Spleen (tissue), 11 donors: ENCODE results near the gene AK8. TPM values are rescaled to one million over a fixed set of nuclear protein-coding genes. Genes with fewer than 3 reads are reported as not detected.

Experiments used
- DNase-seq: peaks from one replicate; pipeline ENCODE4 v3.0.0-alpha.2; 2020
- H3K27ac ChIP-seq, 8 donors: fragments of 200-600 bp; sonication (generic) in 7 of 8; 1 replicate in 4 of 8; 2 replicates in 4 of 8; pipeline versions ENCODE4 v1.5.0 to v1.8.0; 2016 to 2021; ENCODE audit warnings: inconsistent platforms in 4 of 8, mild to moderate bottlenecking in 4 of 8, moderate library complexity in 1 of 8
- H3K27me3 ChIP-seq, 7 donors: fragments of 200-600 bp; sonication (generic) in 6 of 7; replicated peaks in 1 of 7; 1 replicate in 4 of 7; 2 replicates in 3 of 7; pipeline versions ENCODE4 v1.5.0 to v1.8.0; 2016 to 2021; ENCODE audit warnings: inconsistent platforms in 3 of 7, mild to moderate bottlenecking in 1 of 7
- H3K36me3 ChIP-seq, 6 donors: fragments of 200-600 bp; sonication (generic) in 5 of 6; 1 replicate in 4 of 6; 2 replicates in 2 of 6; pipeline versions ENCODE4 v1.5.0 to v1.8.0; 2016 to 2021; ENCODE audit warnings: inconsistent platforms in 2 of 6
- H3K4me1 ChIP-seq, 6 donors: fragments of 200-600 bp; sonication (generic) in 5 of 6; 1 replicate in 3 of 6; 2 replicates in 3 of 6; pipeline versions ENCODE4 v1.5.0 to v1.8.0; 2016 to 2021; ENCODE audit warnings: inconsistent platforms in 3 of 6
- H3K4me3 ChIP-seq, 8 donors: fragments of 200-600 bp; sonication (generic) in 7 of 8; 1 replicate in 4 of 8; 2 replicates in 4 of 8; pipeline versions ENCODE4 v1.5.0 to v1.8.0; 2016 to 2021; ENCODE audit warnings: inconsistent platforms in 4 of 8, mild to moderate bottlenecking in 4 of 8, moderate library complexity in 2 of 8
- H3K9me3 ChIP-seq, 8 donors: fragments of 200-600 bp; sonication (generic) in 7 of 8; 1 replicate in 4 of 8; 2 replicates in 4 of 8; pipeline versions ENCODE4 v1.5.0 to v1.8.0; 2016 to 2021; ENCODE audit warnings: inconsistent platforms in 4 of 8
- CTCF ChIP-seq, 11 experiments: fragments of 200-600 bp in 7 of 11; fragments of 450-650 bp in 4 of 11; sonication (generic) in 4 of 11; IDR thresholded peaks in 8 of 11; conservative IDR thresholded peaks in 3 of 11; 1 replicate in 7 of 11; 2 replicates in 4 of 11; pipeline versions ENCODE4 v1.4.0 to v1.8.0; 2016 to 2021; ENCODE audit warnings: antibody characterized with exemption in 11 of 11, inconsistent platforms in 4 of 11, mild to moderate bottlenecking in 1 of 11
- POLR2A ChIP-seq, 3 donors: fragments of 450-650 bp; IDR thresholded peaks; one replicate each; pipeline ENCODE4 v1.5.1; 2017; ENCODE audit warnings: antibody characterized with exemption in 3 of 3, mild to moderate bottlenecking in 1 of 3
- POLR2AphosphoS5 ChIP-seq, 3 donors: sonication (generic); formaldehyde crosslinking; IDR thresholded peaks; one replicate each; pipeline ENCODE4 v1.5.1; 2017; ENCODE audit warnings: antibody characterized with exemption in 3 of 3
- WGBS, 5 donors: extraction: QIAGEN DNeasy Blood & Tissue Kit in 3 of 5; methylation state at CpG; one replicate each; pipeline versions ENCODE4 v1.1.5 to v1.1.7; 2013 to 2018; 5-methylcytosine and 5-hydroxymethylcytosine counted together
- intact Hi-C: fragments of 100-400 bp; cut with DNase I; formaldehyde crosslinking; loops from one replicate; pipeline ENCODE4 v1.15.0; 2023; ENCODE audit warnings: low total_unique reads
- polyA plus RNA-seq, 3 donors: library from polyadenylated mRNA; stranded (reverse); fragments of 200-250 nt; gene quantifications; one replicate each; pipeline ENCODE4 v1.2.1, GENCODE V29; 2013
- total RNA-seq, 7 donors: library from RNA; depleted of rRNA in 3 of 7; stranded (reverse); fragments of >200 nt in 3 of 7; fragmentation: NEBNext Ultra II Directional in 4 of 7; extraction: Animal tissue kit (Norgen Biotek cat#: 25700) in 4 of 7; gene quantifications; one replicate each; pipeline versions ENCODE4 v1.1.0 to v1.2.1, GENCODE V29; 2016 to 2021
- donor health status: healthy with polysubstance abuse.
- donor health status: DM: no; HTN: no; CAD: no; lungs with moderate emphysema.
- donor health status: DM: no; HTN: no; CAD: no.
- donor health status: Bipolar disorder and iron deficiency.
- donor health status: healthy.
- donor health status: DM: no; HTN: no; CAD: no.
- donor health status: DM: yes; HTN: yes; CAD: no.

Gene AK8
- total and polyA plus RNA-seq, 10 donors = 0.22 to 1.8 (median 0.93) TPM

- Histone ChIP-seq H3K27ac (peak overlapping the region in 5 of 8 donors; percentile 84 to 90 (median 86)), H3K36me3 (no peaks in the 10 kb centered on the region), H3K9me3 (peaks cover 0 to 7% (median 0%) of the 10 kb centered on the region in 8 donors), H3K27me3 (no peaks in the 10 kb centered on the region), H3K4me1 (peaks cover 5 to 23% (median 17%) of the 10 kb centered on the region in 6 donors), H3K4me3 (peak overlapping the region; percentile 58 to 97 (median 87))
- intact Hi-C loops = no loop called here
- DNase-seq = no peak
- WGBS, 5 donors = 72 to 89% (median 77%) methylated on average over 3 to 10 of the region's 10 CpGs
- no peak for TF ChIP-seq POLR2AphosphoS5 (IDR thresholded peaks at IDR 0.05)
- no peak for TF ChIP-seq POLR2A (IDR thresholded peaks at IDR 0.05)
- no peak for TF ChIP-seq CTCF (IDR thresholded peaks at IDR 0.05 in 8 of 11, conservative IDR thresholded peaks at IDR 0.05 in 3 of 11)
Observed at GRCh38 chr9:132770770-132771310, 107.2 kb downstream of the AK8 start.

GRCh38 chr9:132769906-132770769 lies 107.9 kb downstream of the AK8 start:
- TF ChIP-seq POLR2AphosphoS5 (IDR thresholded peaks at IDR 0.05) = peak; percentile 62 to 86 (median 78)
- peak in 1 of 3 donors; percentile 16 for TF ChIP-seq POLR2A (IDR thresholded peaks at IDR 0.05)
- TF ChIP-seq CTCF (IDR thresholded peaks at IDR 0.05 in 8 of 11, conservative IDR thresholded peaks at IDR 0.05 in 3 of 11) = no peak
- Histone ChIP-seq H3K4me1 (peaks cover 5 to 23% (median 17%) of the 10 kb centered on the region in 6 donors), H3K9me3 (peaks cover 0 to 7% (median 0%) of the 10 kb centered on the region in 8 donors), H3K4me3 (peak overlapping the region; percentile 58 to 97 (median 87)), H3K27me3 (no peaks in the 10 kb centered on the region), H3K27ac (peak overlapping the region; percentile 79 to 90 (median 86)), H3K36me3 (no peaks in the 10 kb centered on the region)
- intact Hi-C loops = no loop called here
- peak; percentile 93 for DNase-seq
- 1 to 7% (median 4%) methylated on average over 30 to 54 of the region's 54 CpGs for WGBS, 5 donors

GRCh38 chr9:132768932-132769905 lies 108.9 kb downstream of the AK8 start:
- WGBS, 5 donors = 0 to 1% (median 1%) methylated on average over 25 of the region's 25 CpGs
- TF ChIP-seq CTCF (IDR thresholded peaks at IDR 0.05 in 8 of 11, conservative IDR thresholded peaks at IDR 0.05 in 3 of 11) = peak; percentile 18 to 74 (median 52)
- TF ChIP-seq POLR2A (IDR thresholded peaks at IDR 0.05) = no peak
- peak in 2 of 3 donors; percentile 36 to 61 for TF ChIP-seq POLR2AphosphoS5 (IDR thresholded peaks at IDR 0.05)
- Histone ChIP-seq H3K4me1 (peaks cover 5 to 23% (median 17%) of the 10 kb centered on the region in 6 donors), H3K4me3 (peak overlapping the region; percentile 58 to 97 (median 87)), H3K27me3 (no peaks in the 10 kb centered on the region), H3K36me3 (no peaks in the 10 kb centered on the region), H3K9me3 (peaks cover 0 to 7% (median 0%) of the 10 kb centered on the region in 8 donors), H3K27ac (peak overlapping the region; percentile 79 to 90 (median 86))
- intact Hi-C loops = no loop called here
- peak; percentile 83 for DNase-seq
